Measurements from ENCODE around the gene SIAH1. TPM values are rescaled to one million over a fixed set of nuclear protein-coding genes. Genes with fewer than 3 reads are reported as not detected.

The SIAH1 gene
- polyA plus RNA-seq, 1 experiment, result 11.7 TPM

DNA sequence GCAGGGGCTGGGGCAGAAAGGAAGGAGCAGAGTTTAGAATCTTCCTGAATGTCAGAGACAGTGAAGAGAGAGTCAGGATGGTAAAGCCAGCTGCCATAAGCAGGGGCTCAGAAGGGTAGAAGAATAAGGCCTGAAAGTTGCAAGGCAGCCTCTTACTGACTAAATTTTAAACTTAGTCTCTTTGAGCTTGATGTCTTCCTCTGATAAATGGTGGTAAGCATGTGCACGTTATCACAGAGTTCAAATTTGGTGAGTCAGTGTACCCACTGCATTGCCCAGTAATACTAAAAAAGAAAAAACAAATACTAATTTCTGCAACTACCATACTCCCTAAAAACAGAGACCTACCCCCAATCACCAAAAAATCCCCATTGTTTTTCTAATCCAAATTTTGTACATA is 45.2 kb downstream of the SIAH1 start:
- POLR2A ChIA-PET, result no interaction called here
- Histone ChIP-seq H3K4me3 (ENCODE audit: low read depth, low read length) (no peak overlapping the region), H3K27me3 (ENCODE audit: control insufficient read depth, insufficient read depth, low read length) (no peaks in the 10 kb centered on the region), H3K36me3 (ENCODE audit: control insufficient read depth, insufficient read depth, low read length) (peaks cover 12% of the 10 kb centered on the region)
- TF ChIP-seq, protein P1, sequence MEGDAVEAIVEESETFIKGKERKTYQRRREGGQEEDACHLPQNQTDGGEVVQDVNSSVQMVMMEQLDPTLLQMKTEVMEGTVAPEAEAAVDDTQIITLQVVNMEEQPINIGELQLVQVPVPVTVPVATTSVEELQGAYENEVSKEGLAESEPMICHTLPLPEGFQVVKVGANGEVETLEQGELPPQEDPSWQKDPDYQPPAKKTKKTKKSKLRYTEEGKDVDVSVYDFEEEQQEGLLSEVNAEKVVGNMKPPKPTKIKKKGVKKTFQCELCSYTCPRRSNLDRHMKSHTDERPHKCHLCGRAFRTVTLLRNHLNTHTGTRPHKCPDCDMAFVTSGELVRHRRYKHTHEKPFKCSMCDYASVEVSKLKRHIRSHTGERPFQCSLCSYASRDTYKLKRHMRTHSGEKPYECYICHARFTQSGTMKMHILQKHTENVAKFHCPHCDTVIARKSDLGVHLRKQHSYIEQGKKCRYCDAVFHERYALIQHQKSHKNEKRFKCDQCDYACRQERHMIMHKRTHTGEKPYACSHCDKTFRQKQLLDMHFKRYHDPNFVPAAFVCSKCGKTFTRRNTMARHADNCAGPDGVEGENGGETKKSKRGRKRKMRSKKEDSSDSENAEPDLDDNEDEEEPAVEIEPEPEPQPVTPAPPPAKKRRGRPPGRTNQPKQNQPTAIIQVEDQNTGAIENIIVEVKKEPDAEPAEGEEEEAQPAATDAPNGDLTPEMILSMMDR (IDR thresholded peaks at IDR 0.05; ENCODE audit: insufficient read depth, low read depth, low read length), result no peak
- DNase-seq (ENCODE audit: low read depth), result no peak
- CTCF ChIA-PET, result interaction anchor here (1.0 kb wide), 1 partner anchor 20 kb away, joined by 5 read pairs; no protein-coding TSS in a partner anchor

- CTCF ChIA-PET, result interaction anchor here (1.1 to 2.4 kb wide), 4 partner anchors 9 to 287 kb away, joined by 3 to 9 read pairs (median 5); no protein-coding TSS in a partner anchor
- no peaks in the 10 kb centered on the region for H3K27me3 ChIP-seq (ENCODE audit: control insufficient read depth, insufficient read depth, low read length)
- H3K36me3 ChIP-seq (ENCODE audit: control insufficient read depth, insufficient read depth, low read length), result peaks cover 10% of the 10 kb centered on the region
- DNase-seq (ENCODE audit: low read depth), result peak; percentile 33
- TF ChIP-seq, protein P1 (IDR thresholded peaks at IDR 0.05; ENCODE audit: insufficient read depth, low read depth, low read length), result no peak
- H3K4me3 ChIP-seq (ENCODE audit: low read depth, low read length), result no peak overlapping the region
- POLR2A ChIA-PET, result no interaction called here
Measured at GRCh38 chr16:48335961-48336360, 49.3 kb downstream of the SIAH1 start.

GRCh38 chr16:48334325-48334724 is 50.9 kb downstream of the SIAH1 start:
- Histone ChIP-seq H3K36me3 (ENCODE audit: control insufficient read depth, insufficient read depth, low read length) (peaks cover 3% of the 10 kb centered on the region), H3K27me3 (ENCODE audit: control insufficient read depth, insufficient read depth, low read length) (no peaks in the 10 kb centered on the region), H3K4me3 (ENCODE audit: low read depth, low read length) (no peak overlapping the region)
- TF ChIP-seq, protein P1 (IDR thresholded peaks at IDR 0.05; ENCODE audit: insufficient read depth, low read depth, low read length), result no peak
- CTCF ChIA-PET, result interaction anchor here (1.3 kb wide), 1 partner anchor 296 kb away, joined by 3 read pairs; no protein-coding TSS in a partner anchor
- POLR2A ChIA-PET, result no interaction called here
- no peak for DNase-seq (ENCODE audit: low read depth)

- ChIA-PET POLR2A (no interaction called here), CTCF (interaction anchor here (1.3 kb wide), 1 partner anchor 297 kb away, joined by 3 read pairs; no protein-coding TSS in a partner anchor)
- Histone ChIP-seq H3K36me3 (ENCODE audit: control insufficient read depth, insufficient read depth, low read length) (peaks cover 3% of the 10 kb centered on the region), H3K4me3 (ENCODE audit: low read depth, low read length) (no peak overlapping the region), H3K27me3 (ENCODE audit: control insufficient read depth, insufficient read depth, low read length) (no peaks in the 10 kb centered on the region)
- TF ChIP-seq, protein P1 (IDR thresholded peaks at IDR 0.05; ENCODE audit: insufficient read depth, low read depth, low read length), result no peak
- no peak for DNase-seq (ENCODE audit: low read depth)
Measured at GRCh38 chr16:48332978-48333377, 52.2 kb downstream of the SIAH1 start.

DNA sequence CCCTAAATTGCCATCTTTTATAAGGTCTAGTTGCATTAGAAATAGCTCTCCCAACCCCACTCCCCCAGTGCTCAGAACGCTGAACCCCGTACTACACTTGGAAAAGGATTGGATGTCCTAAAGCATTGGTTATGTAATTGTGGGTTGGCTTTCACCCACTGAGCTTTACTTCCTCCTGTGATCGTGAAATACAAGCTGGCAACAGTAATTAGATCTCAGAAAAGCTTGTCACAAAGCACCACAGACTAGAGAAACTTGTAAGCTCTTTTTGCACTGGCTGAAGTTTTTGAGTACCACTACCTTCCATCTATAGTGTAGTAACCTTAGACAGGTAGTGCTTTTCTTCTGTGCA is 54.4 kb downstream of the SIAH1 start:
- POLR2A ChIA-PET, result no interaction called here
- no peak for DNase-seq (ENCODE audit: low read depth)
- TF ChIP-seq, protein P1 (IDR thresholded peaks at IDR 0.05; ENCODE audit: insufficient read depth, low read depth, low read length), result no peak
- Histone ChIP-seq H3K4me3 (ENCODE audit: low read depth, low read length) (no peak overlapping the region), H3K36me3 (ENCODE audit: control insufficient read depth, insufficient read depth, low read length) (peaks cover 3% of the 10 kb centered on the region), H3K27me3 (ENCODE audit: control insufficient read depth, insufficient read depth, low read length) (no peaks in the 10 kb centered on the region)
- CTCF ChIA-PET, result interaction anchor here (0.6 to 1.2 kb wide), 5 partner anchors 7 to 292 kb away, joined by 3 to 5 read pairs (median 3); no protein-coding TSS in a partner anchor

All from BJ (cell line).